ENCODE results near the gene DDX18. TPM values are rescaled to one million over a fixed set of nuclear protein-coding genes. Genes with fewer than 3 reads are reported as not detected.

The DDX18 gene
- total RNA-seq, 4 donors from 2014 or later = 30.2 to 82.7 (median 53.3) TPM

- Histone ChIP-seq H3K4me3 (no peak overlapping the region), H3K4me1 (no peaks in the 10 kb centered on the region), H3K27me3 (no peaks in the 10 kb centered on the region), H3K9me3 (no peaks in the 10 kb centered on the region), H3K27ac (no peak overlapping the region), H3K36me3 (no peaks in the 10 kb centered on the region)
- DNase-seq = no peak
- intact Hi-C loops (cut with DNase I; ENCODE audit: low total_unique reads) = no loop called here
- TF ChIP-seq, protein P1, sequence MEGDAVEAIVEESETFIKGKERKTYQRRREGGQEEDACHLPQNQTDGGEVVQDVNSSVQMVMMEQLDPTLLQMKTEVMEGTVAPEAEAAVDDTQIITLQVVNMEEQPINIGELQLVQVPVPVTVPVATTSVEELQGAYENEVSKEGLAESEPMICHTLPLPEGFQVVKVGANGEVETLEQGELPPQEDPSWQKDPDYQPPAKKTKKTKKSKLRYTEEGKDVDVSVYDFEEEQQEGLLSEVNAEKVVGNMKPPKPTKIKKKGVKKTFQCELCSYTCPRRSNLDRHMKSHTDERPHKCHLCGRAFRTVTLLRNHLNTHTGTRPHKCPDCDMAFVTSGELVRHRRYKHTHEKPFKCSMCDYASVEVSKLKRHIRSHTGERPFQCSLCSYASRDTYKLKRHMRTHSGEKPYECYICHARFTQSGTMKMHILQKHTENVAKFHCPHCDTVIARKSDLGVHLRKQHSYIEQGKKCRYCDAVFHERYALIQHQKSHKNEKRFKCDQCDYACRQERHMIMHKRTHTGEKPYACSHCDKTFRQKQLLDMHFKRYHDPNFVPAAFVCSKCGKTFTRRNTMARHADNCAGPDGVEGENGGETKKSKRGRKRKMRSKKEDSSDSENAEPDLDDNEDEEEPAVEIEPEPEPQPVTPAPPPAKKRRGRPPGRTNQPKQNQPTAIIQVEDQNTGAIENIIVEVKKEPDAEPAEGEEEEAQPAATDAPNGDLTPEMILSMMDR (IDR thresholded peaks at IDR 0.05) = no peak
Measured at GRCh38 chr2:117851969-117852368, 37.5 kb downstream of the DDX18 start.

DNA sequence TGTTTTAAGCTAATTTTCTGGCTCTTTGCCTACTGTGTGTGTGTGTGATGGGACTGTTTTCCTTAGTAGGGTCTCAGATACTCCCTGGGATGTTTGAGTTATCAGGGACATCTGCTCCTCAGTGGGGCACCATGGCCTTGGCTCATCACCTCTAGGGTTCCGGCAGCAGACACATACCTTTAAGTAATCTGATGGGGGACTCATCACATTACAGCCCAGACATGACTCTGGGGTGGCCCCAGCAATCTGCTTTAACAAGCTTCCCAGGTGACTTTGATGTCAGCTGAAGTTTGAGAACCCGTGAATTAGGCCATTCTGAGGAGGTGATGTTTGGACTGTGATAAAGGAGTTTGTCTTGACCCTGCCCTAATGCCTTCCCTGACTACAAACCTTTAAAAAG, 38.8 kb downstream of the DDX18 start:
- Histone ChIP-seq H3K27ac (no peak overlapping the region), H3K36me3 (no peaks in the 10 kb centered on the region), H3K4me1 (no peaks in the 10 kb centered on the region), H3K9me3 (no peaks in the 10 kb centered on the region), H3K27me3 (no peaks in the 10 kb centered on the region), H3K4me3 (no peak overlapping the region)
- no peak for DNase-seq
- TF ChIP-seq, protein P1 (IDR thresholded peaks at IDR 0.05) = no peak
- TF ChIP-seq POLR2A (IDR thresholded peaks at IDR 0.05) = no peak
- intact Hi-C loops (cut with DNase I; ENCODE audit: low total_unique reads) = no loop called here

GRCh38 chr2:117853873-117854272, 39.4 kb downstream of the DDX18 start:
- Histone ChIP-seq H3K4me3 (no peak overlapping the region), H3K36me3 (no peaks in the 10 kb centered on the region), H3K27ac (no peak overlapping the region), H3K4me1 (no peaks in the 10 kb centered on the region), H3K27me3 (no peaks in the 10 kb centered on the region), H3K9me3 (no peaks in the 10 kb centered on the region)
- TF ChIP-seq, protein P1 (IDR thresholded peaks at IDR 0.05) = no peak
- no peak for TF ChIP-seq POLR2A (IDR thresholded peaks at IDR 0.05)
- DNase-seq = no peak
- intact Hi-C loops (cut with DNase I; ENCODE audit: low total_unique reads) = no loop called here

- no peaks in the 10 kb centered on the region for H3K27me3 ChIP-seq
- intact Hi-C loops (cut with DNase I; ENCODE audit: low total_unique reads) = no loop called here
- H3K4me1 ChIP-seq = no peaks in the 10 kb centered on the region
- H3K4me3 ChIP-seq = no peak overlapping the region
- H3K36me3 ChIP-seq = no peaks in the 10 kb centered on the region
- no peak for DNase-seq
- H3K27ac ChIP-seq = no peak overlapping the region
- H3K9me3 ChIP-seq = no peaks in the 10 kb centered on the region
- no peak for TF ChIP-seq POLR2A (IDR thresholded peaks at IDR 0.05)
- TF ChIP-seq, protein P1 (IDR thresholded peaks at IDR 0.05) = no peak
Measured at GRCh38 chr2:117854610-117855009, 40.1 kb downstream of the DDX18 start.

- intact Hi-C loops (cut with DNase I; ENCODE audit: low total_unique reads) = no loop called here
- no peaks in the 10 kb centered on the region for H3K27me3 ChIP-seq
- DNase-seq = no peak
- H3K4me1 ChIP-seq = no peaks in the 10 kb centered on the region
- no peaks in the 10 kb centered on the region for H3K36me3 ChIP-seq
- no peaks in the 10 kb centered on the region for H3K9me3 ChIP-seq
- no peak overlapping the region for H3K4me3 ChIP-seq
- H3K27ac ChIP-seq = no peak overlapping the region
- TF ChIP-seq, protein P1 (IDR thresholded peaks at IDR 0.05) = no peak
- no peak for TF ChIP-seq POLR2A (IDR thresholded peaks at IDR 0.05)
Measured at GRCh38 chr2:117855886-117856285, 41.4 kb downstream of the DDX18 start.

All from uterus (tissue), 4 donors.